LoVo (cell line): ENCODE results near the gene C1S.
"Not testable (repeated sequence)": the region's sequence is repeated elsewhere in the genome, so short reads cannot be mapped to it uniquely, and the experiment has no call there.

ENCODE experiments used
- DNase-seq: peaks from one replicate; pipeline ENCODE4 v3.0.0-alpha.2; 2016; ENCODE audit warnings: low spot score

The C1S gene

DNA sequence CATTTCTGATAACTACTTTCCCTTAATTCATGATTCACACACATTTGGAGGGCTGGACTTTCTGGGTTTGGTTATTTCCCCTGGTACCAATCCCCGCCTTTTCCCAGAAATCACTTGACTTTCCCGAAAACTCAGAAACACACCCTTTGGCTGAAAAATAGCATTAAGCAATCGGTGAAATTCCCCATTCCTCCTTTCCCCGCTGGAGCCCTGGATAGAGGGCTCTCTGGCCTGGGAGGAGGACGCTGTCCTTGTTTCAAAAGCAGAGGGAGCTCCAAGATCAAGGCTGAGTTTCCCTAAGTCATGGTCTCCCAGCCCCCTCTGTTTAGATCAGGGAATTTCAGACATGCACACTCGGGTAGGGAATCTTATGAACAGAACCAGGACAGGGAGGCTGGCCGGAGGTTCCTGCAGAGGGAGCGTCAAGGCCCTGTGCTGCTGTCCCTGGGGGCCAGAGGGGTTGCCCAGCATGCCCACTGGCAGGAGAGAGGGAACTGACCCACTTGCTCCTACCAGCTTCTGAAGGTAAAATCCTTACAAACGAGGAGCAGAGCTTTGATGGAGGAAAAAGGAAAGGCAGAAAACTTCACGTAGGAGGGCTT, at the start of gene C1S:
Gene C1S (plus strand): TSS at position 366 of the 602 bp plus-strand sequence. CDS start 1,195 bp downstream, outside the sequence.
- no peak for DNase-seq

GRCh38 chr12:7011398-7011797, 49.1 kb upstream of the C1S start:
- DNase-seq = not testable (repeated sequence)

GRCh38 chr12:7012024-7012607, 48.4 kb upstream of the C1S start:
- DNase-seq = no peak

GRCh38 chr12:7013101-7013500, 47.4 kb upstream of the C1S start:
- no peak for DNase-seq

DNA sequence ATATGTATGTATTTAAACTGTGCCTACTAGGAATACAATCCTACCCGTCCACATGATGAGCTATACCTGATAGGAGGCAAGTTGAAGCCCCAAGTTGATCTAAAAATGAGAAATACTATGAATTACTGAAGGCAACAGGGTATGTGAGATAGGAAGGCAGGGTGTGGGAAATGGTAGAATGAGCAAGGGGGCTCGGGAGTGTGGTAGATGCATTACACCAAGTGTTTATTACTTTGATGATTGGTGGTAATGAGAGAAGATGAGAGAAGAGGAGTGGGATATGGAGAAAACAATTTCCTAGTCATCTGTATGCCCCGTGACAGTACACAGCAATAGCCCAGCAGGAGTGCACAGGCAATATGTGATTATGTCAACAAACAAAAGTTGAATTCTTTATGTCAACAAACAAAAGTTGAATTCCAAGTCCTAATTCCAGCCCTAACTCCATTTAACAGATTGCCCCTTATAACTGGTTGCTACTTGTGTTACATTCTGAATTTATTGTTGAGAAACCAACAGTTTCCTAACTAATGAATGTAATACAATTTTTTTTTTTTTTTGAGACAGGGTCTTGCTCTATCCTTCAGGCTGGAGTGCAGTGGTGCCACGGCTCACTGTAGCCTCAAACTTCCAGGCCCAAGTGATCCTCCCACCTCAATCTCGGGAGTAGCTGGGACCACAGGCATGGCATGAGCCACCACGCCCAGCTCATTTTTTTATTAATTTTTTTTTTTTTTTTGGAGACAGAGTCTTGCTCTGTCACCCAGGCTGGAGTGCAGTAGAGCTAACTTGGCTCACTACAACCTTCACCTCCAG, 44.8 kb upstream of the C1S start:
- peak; percentile 12 for DNase-seq

DNA sequence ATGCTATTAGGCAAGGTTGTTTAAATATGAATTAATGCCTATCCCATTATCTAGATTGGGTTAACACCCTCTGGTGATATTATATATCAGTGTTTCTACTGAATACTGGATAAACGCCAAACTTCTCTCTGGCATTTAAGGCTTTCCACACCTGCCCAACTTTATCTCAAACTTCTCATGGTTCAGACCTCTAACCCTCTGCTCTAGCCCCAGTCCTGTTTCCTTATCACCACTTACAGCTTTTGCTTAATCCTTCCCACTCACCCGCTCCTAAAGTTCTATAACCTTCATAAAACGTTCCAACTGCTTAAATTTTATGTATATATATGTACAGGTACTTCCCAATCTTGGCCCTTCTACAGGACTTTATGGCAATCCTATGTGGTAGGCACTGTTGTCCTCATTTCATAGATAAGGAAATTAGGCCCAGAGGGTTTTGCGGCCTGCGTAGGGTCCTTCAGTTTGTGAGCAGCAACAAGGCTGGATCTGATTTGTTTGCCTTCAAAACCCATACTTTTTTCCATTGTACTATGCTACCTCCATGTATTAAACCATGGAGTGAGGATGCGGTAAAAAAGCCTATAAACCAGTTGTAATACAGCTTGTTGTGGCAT, 43.5 kb upstream of the C1S start:
- DNase-seq = no peak

DNA sequence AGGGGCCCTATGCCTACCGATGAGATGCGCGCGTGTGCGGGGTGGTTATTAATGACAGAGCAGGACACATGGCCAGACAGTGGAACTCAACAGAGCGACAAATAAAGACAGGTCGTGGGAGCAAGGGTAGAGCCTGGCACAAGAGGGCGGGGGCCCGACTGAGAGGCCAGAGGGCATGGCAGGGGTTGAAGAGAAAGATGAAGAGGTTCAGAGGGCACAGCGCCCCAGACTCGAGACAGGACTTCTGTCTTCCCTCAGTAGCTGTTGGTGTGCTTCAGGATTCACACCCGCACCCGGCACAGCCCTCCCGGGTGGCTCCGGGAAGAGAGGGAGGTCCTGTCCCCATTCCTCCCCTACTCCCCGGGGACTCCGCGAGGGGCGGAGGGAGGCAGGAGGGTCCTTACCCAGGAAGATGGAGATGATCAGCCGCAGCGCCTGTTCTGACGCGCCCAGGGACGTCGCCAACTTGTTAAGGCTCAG, 42.6 kb upstream of the C1S start:
- DNase-seq = peak; percentile 29

DNA sequence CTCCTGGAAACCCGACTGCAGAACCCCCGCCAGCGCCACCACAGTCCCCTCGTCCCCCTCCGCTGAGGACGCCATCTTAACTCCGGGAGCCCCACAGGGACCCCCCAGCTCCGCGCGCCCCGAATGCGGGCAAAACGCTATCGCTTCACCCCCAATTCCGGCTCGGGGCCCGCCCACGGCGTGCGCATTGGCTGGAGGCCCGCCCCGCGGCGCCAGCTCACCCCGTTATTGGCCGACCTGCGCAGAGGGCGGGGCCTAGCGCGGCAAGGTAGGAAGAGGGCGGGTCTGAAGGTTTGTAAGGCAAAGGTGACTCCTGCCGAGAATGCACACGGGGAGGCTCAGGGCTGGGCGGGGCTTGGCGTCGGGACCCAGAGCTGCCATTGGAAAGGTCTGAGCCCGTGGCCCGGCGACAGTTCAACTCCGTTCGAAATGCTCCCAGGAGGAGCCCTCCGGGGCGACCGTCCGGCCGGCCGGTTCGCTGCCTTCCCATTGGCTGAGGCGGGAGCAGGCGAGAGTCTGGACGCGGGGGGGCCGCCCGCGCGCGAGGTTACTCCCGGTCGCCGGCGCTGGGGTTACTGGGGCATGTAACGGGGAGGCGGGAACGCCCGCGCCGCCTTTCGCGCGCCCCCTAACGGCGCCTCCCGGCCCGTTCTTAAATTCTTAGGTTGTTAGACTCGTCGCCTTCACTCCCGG, 42.0 kb upstream of the C1S start, which contains the start of gene LPCAT3:
Gene LPCAT3 (minus strand): TSS at position 127 of the 693 bp plus-strand sequence. CDS start 52 bp downstream, at position 75.
- DNase-seq = peak; percentile 100

- peak; percentile 13 for DNase-seq
These were observed 41.4 kb upstream of the C1S start for GRCh38 chr12:7019043-7019569.

GRCh38 chr12:7021956-7022355, 38.6 kb upstream of the C1S start:
- no peak for DNase-seq

- no peak for DNase-seq
These were observed 37.4 kb upstream of the C1S start for GRCh38 chr12:7023114-7023513.

- no peak for DNase-seq
These were observed 33.7 kb upstream of the C1S start for GRCh38 chr12:7026854-7027253.

GRCh38 chr12:7031306-7031705, 29.2 kb upstream of the C1S start:
- no peak for DNase-seq

DNA sequence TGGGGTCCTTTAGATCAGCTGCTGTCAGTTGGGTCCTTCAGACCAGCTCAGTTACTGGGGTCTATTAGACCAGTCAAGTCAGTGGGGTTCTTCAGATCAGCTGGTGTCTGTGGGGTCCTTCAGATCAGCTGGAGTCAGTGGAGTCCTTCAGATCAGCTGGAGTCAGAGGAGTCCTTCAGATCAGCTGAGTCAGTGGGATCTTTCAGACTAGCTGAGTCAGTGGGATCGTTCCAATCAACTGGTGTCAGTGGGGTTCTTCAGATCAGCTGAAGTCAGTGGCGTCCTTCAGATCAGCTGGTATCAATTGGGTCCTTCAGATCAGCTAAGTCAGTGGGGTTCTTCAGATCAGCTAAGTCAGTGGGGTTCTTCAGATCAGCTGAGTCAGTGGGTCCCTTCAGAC, 27.5 kb upstream of the C1S start:
- DNase-seq = no peak

GRCh38 chr12:7034464-7034863, 26.1 kb upstream of the C1S start:
- no peak for DNase-seq

GRCh38 chr12:7035463-7035862, 25.1 kb upstream of the C1S start:
- no peak for DNase-seq

- not testable (repeated sequence) for DNase-seq
These were observed 23.1 kb upstream of the C1S start for GRCh38 chr12:7037411-7037810.

- DNase-seq = no peak
These were observed 21.9 kb upstream of the C1S start for GRCh38 chr12:7038591-7038990.

GRCh38 chr12:7039403-7039802, 21.1 kb upstream of the C1S start:
- no peak for DNase-seq

GRCh38 chr12:7042842-7043241, 17.7 kb upstream of the C1S start:
- peak; percentile 28 for DNase-seq

GRCh38 chr12:7045913-7046312, 14.6 kb upstream of the C1S start:
- DNase-seq = no peak
